ELR (cell line): ENCODE results near the gene KLF13.
A peak's percentile ranks its signal among the peaks of the same experiment; 100 is the strongest.

ENCODE experiments used
- DNase-seq: peaks from one replicate; pipeline ENCODE4 v3.0.0-alpha.2; 2015; ENCODE audit warnings: low read depth

The KLF13 gene

DNA sequence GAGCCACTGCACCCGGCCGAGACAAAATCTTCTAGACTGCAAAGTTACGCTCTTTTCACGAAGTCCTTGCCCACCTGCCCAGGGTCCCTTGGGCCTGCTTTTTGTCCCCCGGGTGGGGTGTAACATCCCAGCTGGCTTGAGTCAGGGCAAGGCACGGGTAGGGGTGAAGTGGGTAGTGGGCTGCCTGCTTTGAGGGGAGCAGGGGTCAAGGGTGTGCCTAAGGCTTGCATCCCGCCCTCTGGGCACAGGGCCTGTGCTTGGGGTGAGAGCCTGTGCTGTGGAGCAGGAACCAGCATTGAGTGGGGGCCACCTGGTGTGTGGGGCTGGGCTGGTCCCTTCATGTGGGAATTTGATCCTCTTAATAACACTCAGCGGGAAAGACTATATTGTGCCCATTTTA is 74.6 kb downstream of the KLF13 start:
- no peak for DNase-seq

DNA sequence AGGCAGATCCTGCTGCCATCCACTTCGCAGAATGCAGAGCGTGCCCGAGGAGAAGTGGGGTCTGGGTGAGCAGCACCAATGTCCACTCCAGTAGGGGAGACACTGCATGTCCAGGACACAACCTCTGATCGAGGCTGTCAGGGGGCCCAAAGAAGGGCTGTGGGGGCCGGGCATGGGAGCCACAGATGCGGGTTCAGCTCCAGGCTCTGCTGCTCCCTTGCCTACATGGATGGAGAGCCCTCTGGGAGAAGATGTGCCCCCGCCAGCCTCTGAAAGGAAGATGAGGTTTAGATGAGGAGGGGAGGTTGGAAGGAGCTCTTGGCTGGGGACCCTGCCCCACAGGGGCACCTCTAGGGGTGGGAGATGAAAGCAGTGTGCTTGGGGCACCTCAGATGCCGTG is 75.4 kb downstream of the KLF13 start:
- DNase-seq: no peak

DNA sequence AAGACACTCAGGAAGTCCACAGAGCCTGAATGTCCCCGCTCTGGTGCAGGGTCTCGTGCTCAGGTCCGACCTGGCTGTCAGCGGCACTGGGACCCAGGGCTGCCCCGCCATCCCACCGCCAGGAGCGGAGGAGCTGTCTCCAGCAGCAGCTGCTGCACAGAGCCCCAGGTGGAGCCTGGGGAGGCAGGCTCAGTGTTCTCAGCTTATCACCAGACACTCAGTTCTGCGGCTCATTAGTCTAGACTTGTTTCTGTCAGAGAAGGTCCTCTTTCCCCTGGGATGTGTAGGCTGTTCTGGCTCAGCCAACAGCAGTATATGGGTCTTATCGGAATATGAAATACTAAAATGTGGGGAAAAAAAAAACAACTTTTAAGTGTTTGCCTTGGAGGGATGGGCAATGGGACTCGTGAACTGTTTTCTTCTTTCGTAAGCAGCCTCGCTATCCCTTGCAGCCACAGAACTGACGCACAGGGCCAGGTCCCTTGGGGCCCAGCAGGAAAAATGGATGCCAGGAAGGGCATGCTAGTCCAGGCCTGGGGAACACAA is 75.9 kb downstream of the KLF13 start:
- no peak for DNase-seq

DNA sequence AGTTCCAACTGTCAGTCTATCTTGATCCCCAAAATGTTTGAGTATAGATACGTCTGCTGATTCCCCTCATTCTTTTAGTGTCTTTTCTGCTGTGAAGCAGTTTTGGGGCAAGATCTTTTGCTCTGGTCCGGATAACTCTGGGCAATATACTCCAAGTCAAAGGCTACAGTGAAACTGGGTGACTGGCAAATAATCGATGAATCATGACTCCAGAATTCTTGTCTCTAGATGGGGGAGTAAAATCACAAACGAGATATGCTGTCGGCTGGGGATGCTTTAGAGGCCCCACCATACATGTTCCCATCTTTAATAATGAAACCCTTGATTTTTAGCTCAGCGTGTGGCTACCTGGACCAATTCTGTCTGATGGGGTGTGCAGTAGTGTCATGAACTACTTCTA is 76.5 kb downstream of the KLF13 start:
- peak; percentile 55 for DNase-seq

DNA sequence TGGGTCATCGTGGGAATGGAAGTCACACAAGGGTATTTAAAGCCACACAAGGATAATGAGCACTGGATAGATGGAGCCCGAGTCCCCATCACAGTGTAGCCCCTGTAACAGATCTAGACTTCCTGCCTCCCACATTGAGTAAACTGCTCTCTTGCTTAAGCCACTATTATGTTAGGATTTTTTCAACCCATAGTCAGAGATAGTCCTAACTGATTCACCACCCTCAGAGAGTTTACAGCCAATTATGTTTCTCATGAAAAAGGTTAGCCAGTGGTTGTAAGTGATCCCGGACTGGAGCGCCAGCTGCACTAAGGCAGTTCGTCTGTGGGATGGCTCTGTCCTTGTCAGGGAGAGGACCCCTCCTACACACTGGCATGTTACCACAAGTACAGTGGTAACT is 77.0 kb downstream of the KLF13 start:
- DNase-seq: peak; percentile 36

DNA sequence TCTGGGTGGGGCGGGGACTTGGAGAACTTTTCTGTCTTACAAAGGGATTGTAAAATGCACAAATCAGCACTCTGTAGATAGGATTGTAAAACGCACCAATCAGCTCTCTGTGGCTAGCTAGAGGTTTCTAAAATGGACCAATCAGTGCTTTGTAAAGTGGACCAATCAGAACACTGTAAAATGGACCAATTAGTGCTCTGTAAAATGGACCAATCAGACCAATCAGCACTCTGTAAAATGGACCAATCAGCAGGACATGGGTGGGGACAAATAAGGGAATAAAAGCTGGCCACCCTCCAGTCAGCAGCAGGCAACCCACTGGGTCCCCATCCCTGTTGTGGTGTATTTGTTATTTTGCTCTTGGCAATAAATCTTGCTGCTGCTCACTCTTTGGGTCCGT is 77.7 kb downstream of the KLF13 start:
- DNase-seq: no peak

DNA sequence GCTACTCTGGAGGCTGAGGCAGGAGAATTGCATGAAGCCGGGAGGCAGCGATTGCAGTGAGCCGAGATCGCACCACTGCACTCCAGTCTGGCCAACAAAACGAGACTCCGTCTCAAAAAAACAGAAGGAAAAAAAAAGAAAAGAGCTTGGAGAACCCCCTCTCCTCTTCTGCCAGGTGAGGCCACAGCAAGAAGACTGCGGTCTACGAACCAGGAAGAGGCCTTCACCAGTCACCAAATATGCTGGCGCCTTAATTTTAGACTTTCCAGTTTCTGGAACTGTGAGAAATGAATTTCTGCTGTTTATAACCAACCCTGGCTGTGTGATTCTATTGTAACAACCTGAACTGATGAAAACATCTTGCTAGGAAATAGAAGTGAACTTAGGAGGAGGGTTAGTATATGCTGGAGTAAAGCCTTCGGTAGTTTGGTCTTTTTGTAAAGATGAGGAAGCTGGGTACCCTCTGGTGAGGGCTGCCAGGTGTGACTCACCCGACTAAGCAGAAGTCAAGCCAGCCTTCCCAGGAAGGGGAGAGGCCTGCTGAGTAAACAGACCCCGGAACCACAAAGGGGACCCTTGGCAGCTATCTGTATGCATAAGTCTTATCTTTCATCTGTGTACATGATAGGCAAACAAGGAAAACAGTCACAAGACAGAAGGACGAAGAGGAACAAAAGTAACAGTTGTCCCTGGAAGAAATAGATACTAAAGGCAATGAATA is 78.7 kb downstream of the KLF13 start:
- DNase-seq: peak; percentile 54

GRCh38 chr15:31407376-31407775 is 80.7 kb downstream of the KLF13 start:
- no peak for DNase-seq

DNA sequence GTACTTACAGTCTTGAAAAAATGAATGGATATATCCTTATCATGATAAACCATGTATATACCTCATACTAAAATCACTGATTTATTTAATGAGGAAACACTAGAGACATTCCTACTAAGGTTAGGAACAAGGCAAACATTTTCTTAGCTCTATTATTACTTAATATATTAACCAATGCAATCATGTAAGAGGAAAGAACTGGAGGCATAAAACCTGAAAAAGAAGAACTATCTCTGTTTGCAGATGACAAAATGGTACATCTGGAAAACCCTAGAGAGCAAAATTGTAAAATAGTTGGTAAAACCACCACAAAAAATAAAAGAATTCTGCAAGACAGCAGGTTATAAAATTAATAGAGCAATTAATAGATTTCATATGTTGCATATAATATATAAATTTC is 81.2 kb downstream of the KLF13 start:
- DNase-seq: no peak

GRCh38 chr15:31408724-31409123 is 82.1 kb downstream of the KLF13 start:
- DNase-seq: no peak

DNA sequence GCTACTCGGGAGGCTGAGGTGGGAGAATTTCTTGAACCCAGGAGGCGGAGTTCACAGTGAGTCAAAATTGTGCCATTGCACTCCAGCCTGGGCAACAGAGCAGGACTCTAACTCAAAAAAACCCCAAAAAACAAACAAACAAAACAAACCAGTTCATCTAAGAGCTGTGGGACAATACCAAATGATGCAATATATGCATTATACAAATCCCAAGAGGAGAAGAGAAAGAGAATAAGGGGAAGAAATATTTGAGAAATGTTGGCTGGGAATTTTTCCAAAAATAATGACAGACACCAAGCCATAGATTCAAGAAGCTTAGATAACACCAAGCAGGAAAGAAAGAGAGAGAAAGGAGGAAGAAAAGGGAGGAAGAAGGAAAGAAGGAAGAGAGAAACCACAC is 82.5 kb downstream of the KLF13 start:
- DNase-seq: no peak

GRCh38 chr15:31412824-31413223 is 86.2 kb downstream of the KLF13 start:
- no peak for DNase-seq

DNA sequence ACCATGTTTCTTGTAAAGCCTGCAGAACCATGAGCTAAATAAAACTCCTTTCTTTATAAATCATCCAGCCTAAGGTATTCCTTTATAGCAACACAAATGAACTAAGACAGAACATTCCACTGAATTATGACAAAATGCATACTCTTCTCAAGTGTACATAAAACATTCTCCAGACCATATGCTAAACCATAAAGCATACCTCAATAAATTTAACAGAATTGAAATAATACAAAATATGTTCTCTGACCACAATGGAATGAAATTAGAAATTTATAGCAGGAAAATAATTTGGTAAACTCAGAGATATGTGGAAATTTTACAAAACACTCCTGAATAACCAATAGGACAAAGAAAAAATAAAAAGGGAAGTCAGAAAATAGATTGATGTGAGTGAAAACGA is 88.6 kb downstream of the KLF13 start:
- no peak for DNase-seq

DNA sequence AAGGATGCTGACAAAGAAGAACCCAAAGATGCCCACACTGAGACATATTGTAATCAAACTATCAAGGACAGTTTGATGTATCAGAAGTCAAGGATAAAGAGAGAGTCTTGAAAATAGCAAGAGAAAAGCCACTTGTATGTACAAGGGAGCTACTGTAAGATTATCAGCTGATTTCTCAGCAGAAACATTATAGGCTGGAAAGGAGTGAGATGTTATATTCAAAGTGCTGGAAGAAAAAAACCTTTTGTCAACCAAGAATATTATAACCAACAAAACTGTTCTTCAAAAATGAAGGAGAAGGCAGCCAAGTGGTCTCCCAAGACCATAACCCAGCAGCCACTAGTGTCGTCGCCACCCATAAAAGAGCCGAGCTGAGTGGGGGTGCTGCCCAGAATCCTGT is 93.2 kb downstream of the KLF13 start:
- DNase-seq: no peak

DNA sequence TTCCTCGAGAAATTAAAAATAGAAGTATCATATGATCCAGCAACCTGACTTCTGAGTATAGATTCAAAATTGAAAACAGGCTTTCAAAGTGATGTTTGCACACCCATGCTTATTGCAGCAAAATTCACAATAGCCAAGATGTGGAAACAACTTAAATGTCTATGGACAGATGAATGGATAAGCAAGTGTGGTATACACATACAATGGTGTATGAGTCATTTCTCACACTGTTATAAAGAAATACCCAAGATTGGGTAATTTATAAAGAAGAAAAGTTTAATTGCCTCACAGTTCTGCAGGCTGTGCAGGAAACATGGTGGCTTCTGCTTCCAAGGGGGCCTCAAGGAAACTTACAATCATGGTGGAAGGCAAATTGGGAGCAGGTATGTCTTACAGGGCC is 100.8 kb downstream of the KLF13 start:
- DNase-seq: peak; percentile 18
